T-helper 17 cell (primary cell): ENCODE results near the gene GALNT13. TPM values are rescaled to one million over a fixed set of nuclear protein-coding genes. Genes with fewer than 3 reads are reported as not detected.

Source experiments
- ATAC-seq: fragments of 150-1000 bp; cut with Tn5 transposase; 2 replicates; pipeline ENCODE4 v1.10.0; 2021; ENCODE audit warnings: mild to moderate bottlenecking, moderate library complexity
- DNase-seq, 3 donors: peaks; one replicate each; pipeline versions ENCODE4 v3.0.0 to v3.0.0-alpha.2; 2020 to 2021
- H3K9me3 ChIP-seq: one replicate; pipeline ENCODE4 v1.7.0; 2013; ENCODE audit warnings: low read length, mild to moderate bottlenecking; ENCODE audit not compliant: control insufficient read depth, poor library complexity, severe bottlenecking
- H3K27ac Mint-ChIP-seq: one replicate; pipeline ENCODE4 v1.8.0; 2022; ENCODE audit warnings: mild to moderate bottlenecking, moderate library complexity, mixed read lengths
- H3K27me3 Mint-ChIP-seq: one replicate; pipeline ENCODE4 v1.8.0; 2022; ENCODE audit warnings: mixed read lengths
- H3K36me3 Mint-ChIP-seq: one replicate; pipeline ENCODE4 v1.8.0; 2022; ENCODE audit warnings: low read depth, mixed read lengths
- H3K4me1 Mint-ChIP-seq: one replicate; pipeline ENCODE4 v1.8.0; 2022; ENCODE audit warnings: mild to moderate bottlenecking, mixed read lengths
- H3K4me3 Mint-ChIP-seq: one replicate; pipeline ENCODE4 v1.8.0; 2022; ENCODE audit warnings: mild to moderate bottlenecking, moderate library complexity, mixed read lengths
- total RNA-seq, 4 donors: library from RNA in 2 of 4; stranded (reverse) in 2 of 4; gene quantifications; one replicate each; pipeline ENCODE4 v1.2.3 and lab custom pipeline; 2022 to 2026

The GALNT13 gene
- total RNA-seq, 2 donors from 2014 or later, result not detected

- no peaks in the 10 kb centered on the region for H3K9me3 ChIP-seq
- H3K36me3 Mint-ChIP-seq, result no peaks in the 10 kb centered on the region
- no peaks in the 10 kb centered on the region for H3K4me1 Mint-ChIP-seq
- no peaks in the 10 kb centered on the region for H3K27me3 Mint-ChIP-seq
- DNase-seq (no peak), ATAC-seq (no peak)
- no peak overlapping the region for H3K4me3 Mint-ChIP-seq
- no peak overlapping the region for H3K27ac Mint-ChIP-seq
Observed at GRCh38 chr2:154263206-154263605, 391.5 kb downstream of the GALNT13 start.

GRCh38 chr2:154264024-154264423 is 392.3 kb downstream of the GALNT13 start:
- Mint-ChIP-seq H3K4me1 (no peaks in the 10 kb centered on the region), H3K27ac (no peak overlapping the region), H3K27me3 (no peaks in the 10 kb centered on the region), H3K36me3 (no peaks in the 10 kb centered on the region), H3K4me3 (no peak overlapping the region)
- ATAC-seq (no peak), DNase-seq (no peak)
- H3K9me3 ChIP-seq, result no peaks in the 10 kb centered on the region

- no peaks in the 10 kb centered on the region for H3K36me3 Mint-ChIP-seq
- DNase-seq (no peak), ATAC-seq (no peak)
- H3K27me3 Mint-ChIP-seq, result no peaks in the 10 kb centered on the region
- no peaks in the 10 kb centered on the region for H3K4me1 Mint-ChIP-seq
- H3K9me3 ChIP-seq, result no peaks in the 10 kb centered on the region
- no peak overlapping the region for H3K4me3 Mint-ChIP-seq
- H3K27ac Mint-ChIP-seq, result no peak overlapping the region
Observed at GRCh38 chr2:154267983-154268382, 396.3 kb downstream of the GALNT13 start.

GRCh38 chr2:154280543-154280942 is 408.8 kb downstream of the GALNT13 start:
- ATAC-seq, result no peak
- no peak for DNase-seq
- H3K27ac Mint-ChIP-seq, result no peak overlapping the region
- no peaks in the 10 kb centered on the region for H3K4me1 Mint-ChIP-seq
- H3K27me3 Mint-ChIP-seq, result no peaks in the 10 kb centered on the region
- peaks cover 3% of the 10 kb centered on the region for H3K9me3 ChIP-seq
- no peak overlapping the region for H3K4me3 Mint-ChIP-seq
- no peaks in the 10 kb centered on the region for H3K36me3 Mint-ChIP-seq

- no peaks in the 10 kb centered on the region for H3K27me3 Mint-ChIP-seq
- H3K4me1 Mint-ChIP-seq, result no peaks in the 10 kb centered on the region
- DNase-seq (no peak), ATAC-seq (no peak)
- no peaks in the 10 kb centered on the region for H3K9me3 ChIP-seq
- no peak overlapping the region for H3K27ac Mint-ChIP-seq
- H3K36me3 Mint-ChIP-seq, result no peaks in the 10 kb centered on the region
- no peak overlapping the region for H3K4me3 Mint-ChIP-seq
Observed at GRCh38 chr2:154289870-154290269, 418.1 kb downstream of the GALNT13 start.

- H3K27me3 Mint-ChIP-seq, result no peaks in the 10 kb centered on the region
- ATAC-seq, result no peak
- H3K9me3 ChIP-seq, result no peaks in the 10 kb centered on the region
- no peaks in the 10 kb centered on the region for H3K36me3 Mint-ChIP-seq
- no peak overlapping the region for H3K27ac Mint-ChIP-seq
- no peak overlapping the region for H3K4me3 Mint-ChIP-seq
- no peaks in the 10 kb centered on the region for H3K4me1 Mint-ChIP-seq
- DNase-seq, result no peak
Observed at GRCh38 chr2:154291511-154291910, 419.8 kb downstream of the GALNT13 start.

GRCh38 chr2:154291927-154292326 is 420.2 kb downstream of the GALNT13 start:
- H3K27ac Mint-ChIP-seq, result no peak overlapping the region
- DNase-seq, result no peak
- no peaks in the 10 kb centered on the region for H3K27me3 Mint-ChIP-seq
- H3K4me1 Mint-ChIP-seq, result no peaks in the 10 kb centered on the region
- no peak for ATAC-seq
- H3K9me3 ChIP-seq, result no peaks in the 10 kb centered on the region
- H3K36me3 Mint-ChIP-seq, result no peaks in the 10 kb centered on the region
- H3K4me3 Mint-ChIP-seq, result no peak overlapping the region

- ATAC-seq (no peak), DNase-seq (no peak)
- H3K27ac Mint-ChIP-seq, result no peak overlapping the region
- no peaks in the 10 kb centered on the region for H3K4me1 Mint-ChIP-seq
- H3K4me3 Mint-ChIP-seq, result no peak overlapping the region
- no peaks in the 10 kb centered on the region for H3K27me3 Mint-ChIP-seq
- H3K36me3 Mint-ChIP-seq, result no peaks in the 10 kb centered on the region
- H3K9me3 ChIP-seq, result no peaks in the 10 kb centered on the region
Observed at GRCh38 chr2:154293864-154294263, 422.1 kb downstream of the GALNT13 start.

GRCh38 chr2:154306266-154306970 is 434.7 kb downstream of the GALNT13 start:
- H3K36me3 Mint-ChIP-seq, result no peaks in the 10 kb centered on the region
- H3K4me3 Mint-ChIP-seq, result no peak overlapping the region
- no peaks in the 10 kb centered on the region for H3K9me3 ChIP-seq
- H3K4me1 Mint-ChIP-seq, result no peaks in the 10 kb centered on the region
- no peaks in the 10 kb centered on the region for H3K27me3 Mint-ChIP-seq
- no peak for DNase-seq
- H3K27ac Mint-ChIP-seq, result no peak overlapping the region
- ATAC-seq, result no peak

GRCh38 chr2:154307007-154307406 is 435.3 kb downstream of the GALNT13 start:
- Mint-ChIP-seq H3K27me3 (no peaks in the 10 kb centered on the region), H3K27ac (no peak overlapping the region), H3K36me3 (no peaks in the 10 kb centered on the region), H3K4me3 (no peak overlapping the region), H3K4me1 (no peaks in the 10 kb centered on the region)
- no peaks in the 10 kb centered on the region for H3K9me3 ChIP-seq
- no peak for ATAC-seq
- no peak for DNase-seq

GRCh38 chr2:154324601-154325000 is 452.9 kb downstream of the GALNT13 start:
- no peaks in the 10 kb centered on the region for H3K36me3 Mint-ChIP-seq
- no peak for ATAC-seq
- H3K9me3 ChIP-seq, result no peaks in the 10 kb centered on the region
- no peaks in the 10 kb centered on the region for H3K27me3 Mint-ChIP-seq
- H3K4me3 Mint-ChIP-seq, result no peak overlapping the region
- DNase-seq, result no peak
- no peak overlapping the region for H3K27ac Mint-ChIP-seq
- H3K4me1 Mint-ChIP-seq, result no peaks in the 10 kb centered on the region

- Mint-ChIP-seq H3K4me1 (no peaks in the 10 kb centered on the region), H3K4me3 (no peak overlapping the region), H3K27me3 (no peaks in the 10 kb centered on the region), H3K27ac (no peak overlapping the region), H3K36me3 (no peaks in the 10 kb centered on the region)
- ATAC-seq, result no peak
- no peak for DNase-seq
- H3K9me3 ChIP-seq, result no peaks in the 10 kb centered on the region
Observed at GRCh38 chr2:154329510-154329909, 457.8 kb downstream of the GALNT13 start.

GRCh38 chr2:154331784-154332183 is 460.1 kb downstream of the GALNT13 start:
- Mint-ChIP-seq H3K27ac (no peak overlapping the region), H3K4me3 (no peak overlapping the region), H3K4me1 (no peaks in the 10 kb centered on the region), H3K36me3 (no peaks in the 10 kb centered on the region), H3K27me3 (no peaks in the 10 kb centered on the region)
- ATAC-seq, result no peak
- no peak for DNase-seq
- no peaks in the 10 kb centered on the region for H3K9me3 ChIP-seq

GRCh38 chr2:154336201-154336600 is 464.5 kb downstream of the GALNT13 start:
- no peak overlapping the region for H3K4me3 Mint-ChIP-seq
- ATAC-seq (no peak), DNase-seq (no peak)
- H3K36me3 Mint-ChIP-seq, result no peaks in the 10 kb centered on the region
- H3K9me3 ChIP-seq, result no peaks in the 10 kb centered on the region
- H3K27me3 Mint-ChIP-seq, result no peaks in the 10 kb centered on the region
- no peak overlapping the region for H3K27ac Mint-ChIP-seq
- no peaks in the 10 kb centered on the region for H3K4me1 Mint-ChIP-seq
